ENCODE data around the gene SLC66A2.

GRCh38 chr18:79937103-79937860 lies 14.2 kb downstream of the SLC66A2 start:
- no peak for TF ChIP-seq CTCF (conservative IDR thresholded peaks at IDR 0.05; ENCODE audit: low read length)
- TF ChIP-seq EZH2phosphoT487 (IDR thresholded peaks at IDR 0.05; ENCODE audit: borderline replicate concordance), result no peak
